NCI-H774 (cell line): ENCODE measurements around the gene ABLIM2.
"Not testable (repeated sequence)": the region's sequence is repeated elsewhere in the genome, so short reads cannot be mapped to it uniquely, and the experiment has no call there.

Source experiments
- DNase-seq: peaks from one replicate; lab custom pipeline; 2025; lab: John Stamatoyannopoulos, UW

Gene ABLIM2

DNA sequence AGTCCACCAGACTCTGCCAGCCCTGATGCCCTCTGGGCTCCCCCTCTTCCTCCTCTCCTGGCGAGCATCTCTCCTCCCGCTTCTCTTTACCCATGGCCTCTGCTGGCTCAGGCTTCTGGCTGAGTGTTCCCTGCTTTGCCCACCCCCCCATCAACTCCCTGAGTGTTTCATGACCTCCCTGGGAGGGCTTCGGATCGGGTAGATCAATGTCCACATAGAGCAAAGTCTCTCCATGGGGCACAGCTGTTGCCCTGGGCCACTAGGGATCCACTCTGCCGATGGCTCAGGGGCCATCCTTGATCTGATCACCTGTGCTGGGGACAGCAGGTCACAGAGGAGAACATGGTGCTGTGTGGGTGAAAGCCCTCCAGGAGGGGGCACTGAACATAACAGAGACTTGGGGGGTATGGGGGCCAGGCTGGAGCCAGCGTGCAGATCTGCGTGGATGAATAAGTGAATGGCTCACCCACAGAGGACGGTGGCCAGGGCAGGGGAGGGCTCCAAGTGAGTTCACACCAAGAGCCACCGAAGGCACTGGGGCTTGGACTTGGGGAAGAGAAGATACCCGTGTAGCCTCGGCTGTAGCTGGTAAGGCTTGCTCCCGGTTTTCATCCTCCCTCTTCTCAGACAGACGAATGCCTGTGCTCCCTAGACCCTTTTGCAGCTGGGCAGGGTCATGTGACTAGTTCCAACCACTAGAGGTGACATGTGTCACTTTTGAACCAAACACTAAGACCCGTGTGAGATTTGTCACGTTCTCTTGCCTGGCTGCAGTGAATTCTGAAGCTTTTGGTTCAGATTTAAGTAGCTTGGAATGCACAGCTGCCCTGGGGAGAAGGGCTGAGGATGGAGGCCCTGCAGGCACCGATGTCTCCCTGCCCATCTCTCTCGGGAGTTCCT is 195.8 kb downstream of the ABLIM2 start:
- no peak for DNase-seq

DNA sequence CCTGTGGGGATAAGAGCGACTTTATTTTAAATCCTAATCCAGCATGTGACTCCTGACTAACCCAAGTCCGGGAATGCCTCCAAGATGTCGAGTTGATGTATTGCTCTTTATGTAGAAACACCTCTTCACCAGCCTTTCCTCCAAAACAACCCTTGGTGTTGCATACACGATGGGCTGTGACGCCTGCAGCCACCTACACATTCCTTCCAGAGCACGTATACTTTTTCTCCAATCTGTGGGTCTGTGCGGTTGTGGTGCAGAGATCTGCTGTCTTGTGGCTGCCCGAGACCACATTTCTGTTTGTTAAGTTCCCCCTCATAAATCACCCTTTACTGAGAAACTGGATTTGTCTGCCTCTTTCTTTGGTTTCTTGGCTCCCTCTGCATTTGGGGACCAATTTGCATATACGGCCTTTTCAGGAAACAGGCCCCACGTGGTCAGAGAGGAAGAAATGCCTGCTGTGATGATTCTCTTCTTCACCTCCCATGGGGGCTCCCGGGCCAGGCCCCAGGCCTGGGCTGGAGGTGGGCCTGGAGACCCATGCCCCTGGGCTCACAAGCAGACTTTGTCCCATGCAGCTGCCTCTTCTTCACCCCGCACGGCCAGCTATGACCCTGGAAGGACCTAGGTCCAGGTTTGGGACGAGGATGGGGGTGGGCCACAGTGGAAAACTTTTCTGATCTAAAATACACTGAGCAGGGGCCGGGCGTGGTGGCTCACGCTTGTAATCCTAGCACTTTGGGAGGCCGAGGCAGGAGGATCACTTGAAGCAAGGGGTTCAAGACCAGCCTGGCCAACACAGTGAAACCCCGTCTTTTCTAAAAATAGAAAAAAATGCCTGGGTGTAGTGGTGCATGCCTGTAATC is 197.6 kb downstream of the ABLIM2 start:
- DNase-seq = no peak

DNA sequence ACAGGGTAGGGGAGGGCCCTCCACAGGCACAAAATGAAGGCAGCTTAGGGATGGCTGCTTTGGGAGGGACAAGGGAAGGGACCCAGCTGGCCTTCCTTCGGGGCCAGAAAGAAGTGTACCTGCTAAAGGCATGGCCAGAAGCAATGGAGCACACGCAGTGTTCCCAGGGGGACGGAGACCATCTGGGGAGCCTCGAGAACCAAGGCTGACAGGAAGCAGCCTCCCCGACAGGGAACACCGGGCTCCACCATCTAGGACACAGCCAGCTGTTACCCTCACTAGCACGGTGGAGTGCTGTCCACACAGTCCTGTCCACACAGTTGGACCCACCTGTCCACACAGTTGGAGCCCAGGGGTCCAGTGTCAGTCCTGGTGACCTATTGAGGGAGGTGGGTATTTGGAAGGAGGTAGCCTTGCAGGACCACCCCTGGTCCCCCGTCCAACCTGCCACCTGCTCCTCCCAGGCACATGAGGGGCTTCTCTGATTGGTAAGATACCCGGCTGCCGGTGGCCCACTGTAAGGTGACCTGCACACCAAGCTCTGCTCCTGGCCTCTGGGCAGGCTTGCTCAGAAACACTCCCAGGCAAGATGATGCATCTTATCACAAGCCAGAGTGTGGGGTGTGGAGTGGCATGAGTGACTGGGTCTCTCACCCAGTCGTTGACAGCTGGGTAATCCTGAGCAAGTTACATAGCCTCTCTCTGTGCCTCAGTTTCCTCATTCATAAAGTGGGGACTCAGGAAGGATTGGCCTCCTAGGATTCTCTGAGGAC is 198.4 kb downstream of the ABLIM2 start:
- DNase-seq = no peak

DNA sequence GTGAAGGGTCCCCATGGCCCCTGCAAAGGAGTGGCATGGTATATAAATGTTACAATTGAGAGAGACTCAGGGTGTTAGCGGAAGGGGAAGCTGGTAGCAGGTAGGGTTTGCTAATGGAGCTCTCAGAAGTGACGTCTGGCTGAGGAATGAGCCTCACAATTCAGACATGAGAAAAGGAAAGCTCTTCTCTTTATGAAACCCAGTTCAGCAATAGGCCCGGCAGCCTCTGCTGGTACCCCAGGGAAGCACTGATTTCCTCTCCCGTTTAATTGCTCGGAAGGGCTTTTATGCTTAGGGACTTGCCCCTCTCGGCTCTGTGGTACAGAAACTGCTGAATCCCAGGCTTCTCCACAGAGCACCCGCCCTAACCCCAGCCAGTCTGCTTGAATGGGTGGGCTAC is 199.5 kb downstream of the ABLIM2 start:
- no peak for DNase-seq

DNA sequence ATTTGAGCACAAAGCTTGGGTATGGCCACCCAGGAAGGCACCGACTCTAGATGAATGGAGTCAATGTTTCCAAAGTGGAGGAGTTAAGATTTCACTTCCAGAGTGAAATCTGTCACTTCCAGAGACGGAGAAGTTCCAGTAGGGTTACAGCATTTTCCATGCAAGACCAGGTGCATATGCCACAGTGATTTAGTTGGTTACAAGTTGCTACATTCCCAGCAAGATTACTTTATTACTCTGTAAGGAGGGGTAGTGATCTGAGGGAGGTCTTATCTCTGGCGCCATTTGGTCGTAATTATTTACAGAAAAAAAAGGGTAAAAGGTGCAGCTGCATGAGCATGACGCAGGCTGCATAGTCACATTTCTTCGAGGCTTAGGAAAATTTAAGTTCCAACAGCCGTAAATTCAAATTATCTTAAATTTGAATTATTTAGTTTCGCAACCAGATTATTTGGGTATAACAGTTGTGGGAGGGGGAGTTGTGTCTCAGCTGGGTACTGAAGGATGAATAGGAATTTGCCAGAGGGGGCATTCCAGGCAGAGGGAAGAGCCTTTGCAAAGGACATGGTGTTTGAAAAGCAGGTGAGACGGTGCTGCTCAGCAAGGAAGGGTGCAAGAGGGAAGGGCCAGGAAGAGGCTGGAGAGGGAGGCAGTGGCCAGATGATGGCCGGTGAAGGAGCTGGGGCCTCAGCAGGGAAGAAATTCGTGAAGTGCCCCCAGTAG is 201.5 kb downstream of the ABLIM2 start:
- no peak for DNase-seq

DNA sequence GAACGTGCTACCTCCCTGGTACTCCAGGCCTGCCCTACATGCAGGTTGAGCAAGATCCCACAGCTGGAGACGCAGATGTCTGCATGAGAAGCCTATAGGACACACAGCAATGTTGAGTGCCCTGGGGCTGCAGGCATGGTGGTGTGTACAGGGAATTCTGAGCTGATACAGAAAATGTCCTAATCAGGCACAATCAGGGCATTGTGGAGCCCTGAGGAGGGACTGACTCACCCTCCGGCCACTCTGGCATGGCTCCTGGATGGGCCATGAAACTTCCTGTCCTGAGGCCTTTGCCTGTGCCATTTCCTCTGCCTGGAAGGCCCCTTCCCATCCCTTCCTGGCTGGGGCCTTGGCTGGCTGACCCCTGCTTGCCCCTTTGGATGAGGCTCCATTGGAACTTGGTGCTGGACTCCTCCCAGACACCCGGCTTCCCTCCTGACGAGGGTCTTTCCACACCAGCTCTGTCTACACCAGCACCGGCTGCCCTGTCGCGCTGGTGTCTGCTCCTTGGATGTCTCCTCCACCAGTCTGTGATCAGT is 202.3 kb downstream of the ABLIM2 start:
- DNase-seq = no peak

DNA sequence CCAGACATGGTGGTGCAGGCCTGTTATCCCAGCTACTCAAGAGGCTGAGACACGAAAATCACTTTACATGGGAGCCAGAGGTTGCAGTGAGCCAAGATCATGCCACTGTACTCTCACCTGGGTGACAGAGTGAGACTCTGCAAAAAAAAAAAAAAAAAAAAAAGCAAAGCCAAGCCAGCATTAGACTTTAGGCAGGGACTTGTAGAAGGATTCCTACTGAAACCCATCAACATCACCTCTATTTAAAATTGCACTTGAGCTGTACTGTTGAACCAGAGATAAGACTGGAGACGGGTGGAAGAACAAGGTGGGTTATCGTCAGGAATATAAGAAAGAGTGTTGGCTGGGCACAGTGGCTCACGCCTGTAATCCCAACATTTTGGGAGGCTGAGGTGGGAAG is 203.2 kb downstream of the ABLIM2 start:
- DNase-seq = no peak

DNA sequence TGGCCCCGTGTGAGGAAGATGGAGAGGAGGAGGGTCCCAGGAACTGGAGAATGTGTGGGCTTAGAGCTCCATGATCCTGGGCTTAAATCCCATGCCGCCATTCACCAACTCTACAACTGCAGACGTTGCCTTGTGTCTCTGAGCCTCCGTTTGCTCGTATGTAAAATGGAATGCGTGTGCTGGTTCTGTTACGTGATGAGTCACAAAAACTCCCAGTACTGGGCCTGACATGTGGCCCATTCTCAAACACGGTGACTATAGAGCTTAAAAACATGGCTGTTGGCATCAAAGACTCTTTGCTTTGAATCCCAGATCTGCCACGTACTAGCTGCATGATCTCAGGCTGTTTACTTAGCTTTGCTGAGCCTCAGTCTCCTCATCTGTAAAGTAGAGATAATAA is 206.0 kb downstream of the ABLIM2 start:
- no peak for DNase-seq

DNA sequence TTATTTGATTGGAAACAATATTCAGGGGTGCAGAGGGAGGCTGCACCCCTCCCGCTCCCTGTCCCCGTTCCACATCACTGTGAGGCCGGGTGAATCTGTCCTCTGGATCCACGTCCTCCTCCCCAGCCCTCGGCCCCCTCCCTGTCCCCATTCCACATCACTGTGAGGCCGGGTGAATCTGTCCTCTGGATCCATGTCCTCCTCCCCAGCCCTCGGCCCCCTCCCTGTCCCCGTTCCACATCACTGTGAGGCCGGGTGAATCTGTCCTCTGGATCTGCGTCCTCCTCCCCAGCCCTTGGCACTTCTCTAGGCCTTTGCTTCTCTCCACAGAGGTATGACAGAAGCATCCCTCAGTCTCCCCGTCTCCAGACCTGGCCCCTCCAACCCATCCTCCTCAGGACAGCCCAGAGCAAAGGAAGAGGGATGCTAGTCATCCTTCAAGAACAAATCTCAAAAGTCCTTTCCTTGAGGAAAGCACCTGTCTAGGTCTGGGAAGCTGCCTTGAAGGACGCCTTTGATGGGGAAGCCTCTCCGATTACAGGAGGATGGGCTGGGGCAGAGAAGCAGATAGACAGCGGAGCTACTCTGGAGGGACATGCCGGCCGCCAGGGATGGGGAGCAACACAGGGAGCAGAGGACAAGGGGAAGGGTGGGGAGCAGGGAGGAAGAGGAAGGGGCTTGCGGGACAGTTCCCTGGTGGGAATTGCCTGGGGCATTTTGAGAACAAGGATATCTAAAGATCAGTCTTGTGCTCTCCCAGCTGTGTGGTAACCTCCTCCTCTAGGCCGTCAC is 208.1 kb downstream of the ABLIM2 start:
- DNase-seq = no peak

DNA sequence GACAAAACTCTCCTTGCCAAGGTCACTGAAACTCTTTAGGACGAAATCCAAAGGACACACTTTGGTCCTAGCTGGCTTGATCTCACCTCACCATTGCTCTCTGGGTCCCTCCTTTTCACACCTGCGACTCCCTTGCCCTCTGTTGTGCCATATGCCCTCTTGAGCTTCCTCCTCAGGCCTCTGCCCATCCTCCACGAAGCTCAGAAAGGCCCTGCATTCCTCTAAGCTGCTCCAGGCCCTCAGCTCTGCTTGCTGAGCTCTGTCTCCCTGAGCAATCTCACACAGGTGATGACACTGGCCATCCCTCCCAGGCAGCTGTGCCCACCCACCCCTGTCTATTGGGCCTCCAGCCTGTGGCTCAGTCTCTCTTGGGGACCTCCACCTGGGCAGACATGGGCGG is 208.9 kb downstream of the ABLIM2 start:
- no peak for DNase-seq

DNA sequence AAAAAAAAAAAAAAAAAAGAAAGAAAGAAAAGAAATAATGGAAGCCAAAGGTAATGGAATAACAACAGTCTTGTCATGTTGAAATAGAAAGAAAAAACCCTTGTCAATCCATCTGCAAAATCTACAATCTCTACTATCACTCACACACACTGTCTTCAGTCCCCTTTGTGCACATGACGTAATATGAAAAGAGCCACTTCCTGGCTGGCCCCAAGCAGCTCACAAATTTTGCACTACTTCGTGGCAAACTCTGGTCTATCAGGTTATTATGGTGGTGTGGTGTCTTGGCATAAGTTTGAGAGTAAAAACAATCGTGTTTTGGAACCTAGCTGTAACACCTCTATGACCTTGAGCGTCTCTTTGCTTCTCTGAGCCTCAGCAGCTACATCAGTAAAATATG is 210.7 kb downstream of the ABLIM2 start:
- no peak for DNase-seq

DNA sequence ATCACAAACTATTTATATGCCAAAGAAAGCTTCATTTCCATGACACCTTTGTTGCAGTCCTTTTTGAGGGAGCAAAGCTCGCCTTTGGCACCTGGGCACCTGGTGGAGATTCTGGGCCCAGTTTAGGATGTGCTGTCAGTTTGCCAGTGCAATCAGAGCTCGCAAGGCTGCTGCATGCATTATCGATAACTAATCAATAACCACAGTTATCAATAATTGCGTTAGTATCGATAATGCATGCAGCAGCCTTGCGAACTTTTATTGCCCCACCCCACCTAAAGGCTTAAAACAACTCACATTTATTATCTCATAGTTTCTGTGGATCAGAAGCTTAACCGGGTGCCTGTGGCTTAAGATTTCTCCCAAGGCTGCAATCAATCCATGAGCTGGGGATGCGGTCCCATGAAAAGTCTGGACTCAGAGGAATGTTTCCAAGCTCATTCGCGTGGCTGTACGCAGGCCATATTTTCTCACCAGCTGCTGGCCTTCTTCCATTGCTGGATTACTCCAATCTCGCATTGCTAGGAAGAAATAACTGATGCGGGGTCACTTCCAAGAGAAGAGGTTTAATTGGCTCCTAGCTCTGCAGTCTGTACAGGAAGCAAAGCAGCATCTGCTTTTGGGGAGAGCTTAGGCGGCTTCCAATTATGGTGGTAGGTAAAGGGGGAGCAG is 212.8 kb downstream of the ABLIM2 start:
- no peak for DNase-seq

DNA sequence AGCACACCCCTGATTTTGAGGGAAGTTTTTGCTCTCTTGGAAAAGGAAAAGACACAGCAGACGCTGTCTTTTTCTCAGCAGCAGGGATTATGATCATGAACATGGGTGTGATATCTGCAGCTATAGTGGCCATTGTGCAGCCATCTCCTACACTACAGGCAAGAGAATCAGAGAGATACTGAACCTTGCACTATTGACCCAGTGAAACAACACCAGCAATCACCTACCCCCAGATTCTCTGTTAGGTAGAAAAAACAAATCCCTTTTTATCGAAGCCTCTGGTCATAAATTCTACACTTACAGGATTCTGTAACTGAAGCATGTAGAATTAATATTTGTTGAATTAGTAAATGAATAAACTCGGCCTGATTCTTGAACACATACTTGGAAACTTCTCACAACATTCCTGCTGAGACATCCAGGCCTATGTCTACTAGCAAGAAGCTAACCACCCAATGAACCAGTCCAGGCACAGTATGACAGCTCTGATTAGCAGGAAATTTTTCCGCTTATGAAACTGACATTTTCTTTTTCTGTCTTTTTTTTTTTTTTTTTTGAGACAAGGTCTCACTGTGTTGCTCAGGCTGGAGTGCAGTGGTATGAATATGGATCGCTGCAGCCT is 213.9 kb downstream of the ABLIM2 start:
- DNase-seq = no peak

DNA sequence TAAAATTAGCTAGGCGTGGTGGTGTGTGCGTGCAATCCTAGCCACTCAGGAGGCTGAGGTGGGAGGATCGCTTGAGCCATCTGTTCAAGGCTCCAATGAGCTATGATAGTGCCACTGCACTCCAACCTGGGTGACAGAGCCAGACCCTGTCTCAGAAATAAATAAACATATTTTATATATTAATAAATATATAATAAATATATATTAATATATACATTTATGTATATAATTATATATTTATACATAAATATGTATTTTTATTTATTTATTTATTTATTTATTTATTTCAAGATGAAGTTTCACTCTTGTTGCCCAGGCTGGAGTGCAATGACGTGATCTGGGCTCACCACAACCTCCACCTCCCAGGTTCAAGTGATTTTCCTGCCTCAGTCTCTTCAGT is 214.9 kb downstream of the ABLIM2 start:
- not testable (repeated sequence) for DNase-seq

DNA sequence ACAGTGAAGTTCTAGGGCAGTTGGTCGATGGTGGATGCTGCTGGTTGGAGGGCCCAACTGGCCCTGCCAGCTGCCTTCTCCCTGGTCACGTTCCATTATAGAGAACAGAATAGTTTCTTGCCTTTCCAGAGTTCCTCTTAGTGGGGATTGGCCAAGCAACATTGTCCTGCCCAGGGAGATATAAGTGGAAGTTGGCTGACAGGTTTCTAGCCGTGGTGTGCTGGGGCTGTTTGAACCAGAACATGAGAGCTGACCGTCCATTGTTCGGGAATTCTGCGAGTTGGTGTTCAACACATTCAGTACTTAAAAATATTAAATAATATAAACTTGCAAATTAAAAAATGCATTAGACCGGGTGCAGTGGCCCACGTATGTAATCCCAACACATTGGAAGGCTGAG is 215.4 kb downstream of the ABLIM2 start:
- DNase-seq = no peak

DNA sequence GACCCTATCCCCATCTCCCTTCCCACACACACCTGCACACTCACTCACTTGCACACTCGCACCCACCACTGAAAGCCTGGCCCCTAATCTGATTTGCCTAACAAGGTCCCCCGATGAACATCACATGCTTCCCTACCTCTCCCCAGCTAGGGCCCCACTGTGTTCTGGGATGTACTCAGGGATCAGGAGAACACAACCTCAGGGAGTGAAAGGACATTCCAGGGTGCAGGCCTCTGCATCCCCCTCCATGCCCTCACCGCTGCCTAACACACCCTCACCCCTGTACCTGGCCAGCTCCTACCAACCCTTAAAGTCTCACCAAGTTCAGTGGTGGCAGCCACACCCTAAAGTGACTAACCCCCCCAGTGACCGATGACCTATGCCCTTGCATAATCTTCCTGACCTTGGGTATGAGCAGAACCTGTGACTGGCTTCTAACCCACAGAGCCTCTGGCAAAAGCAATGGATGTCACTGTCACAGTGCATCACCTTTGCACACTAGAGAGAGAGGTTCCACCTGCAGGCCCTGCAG is 216.6 kb downstream of the ABLIM2 start:
- no peak for DNase-seq

DNA sequence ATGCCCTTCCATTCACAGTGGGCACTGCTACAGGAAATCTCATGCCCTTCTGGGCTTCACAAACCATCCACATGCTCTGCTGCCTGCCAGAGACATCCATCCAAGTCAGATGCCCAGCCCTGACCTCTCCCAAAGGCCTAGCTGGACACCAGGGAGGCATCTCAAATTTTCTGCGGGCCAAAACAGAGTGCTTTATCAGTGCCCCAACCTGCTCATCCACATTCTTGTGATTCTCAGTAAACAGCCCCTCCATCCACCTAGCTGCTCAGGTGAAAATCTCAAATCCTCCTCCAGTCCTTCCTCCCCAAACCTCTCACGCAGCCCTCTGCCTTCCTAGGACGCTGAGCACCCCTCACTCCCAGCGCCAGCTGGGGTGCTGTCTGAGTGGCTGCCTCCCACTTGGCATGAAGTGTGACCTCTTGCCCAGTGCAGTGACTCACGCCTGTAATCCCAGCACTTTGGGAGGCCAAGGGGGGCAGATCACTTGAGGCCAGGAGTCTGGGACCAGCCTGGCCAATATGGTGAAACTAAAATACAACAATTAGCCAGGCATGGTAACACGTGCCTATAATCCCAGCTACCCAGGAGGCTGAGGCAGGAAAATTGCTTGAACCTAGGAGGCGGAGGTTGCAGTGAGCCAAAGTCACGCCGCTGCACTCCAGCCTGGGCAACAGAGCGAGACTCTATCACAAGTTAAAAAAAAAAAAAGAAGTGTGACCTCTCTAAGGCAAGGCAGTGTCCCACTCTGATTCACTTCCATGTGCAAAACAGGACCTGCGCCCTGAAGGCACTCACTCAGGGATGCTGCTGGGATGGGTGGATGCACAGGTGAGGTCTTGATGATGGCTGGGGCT is 217.3 kb downstream of the ABLIM2 start:
- no peak for DNase-seq

DNA sequence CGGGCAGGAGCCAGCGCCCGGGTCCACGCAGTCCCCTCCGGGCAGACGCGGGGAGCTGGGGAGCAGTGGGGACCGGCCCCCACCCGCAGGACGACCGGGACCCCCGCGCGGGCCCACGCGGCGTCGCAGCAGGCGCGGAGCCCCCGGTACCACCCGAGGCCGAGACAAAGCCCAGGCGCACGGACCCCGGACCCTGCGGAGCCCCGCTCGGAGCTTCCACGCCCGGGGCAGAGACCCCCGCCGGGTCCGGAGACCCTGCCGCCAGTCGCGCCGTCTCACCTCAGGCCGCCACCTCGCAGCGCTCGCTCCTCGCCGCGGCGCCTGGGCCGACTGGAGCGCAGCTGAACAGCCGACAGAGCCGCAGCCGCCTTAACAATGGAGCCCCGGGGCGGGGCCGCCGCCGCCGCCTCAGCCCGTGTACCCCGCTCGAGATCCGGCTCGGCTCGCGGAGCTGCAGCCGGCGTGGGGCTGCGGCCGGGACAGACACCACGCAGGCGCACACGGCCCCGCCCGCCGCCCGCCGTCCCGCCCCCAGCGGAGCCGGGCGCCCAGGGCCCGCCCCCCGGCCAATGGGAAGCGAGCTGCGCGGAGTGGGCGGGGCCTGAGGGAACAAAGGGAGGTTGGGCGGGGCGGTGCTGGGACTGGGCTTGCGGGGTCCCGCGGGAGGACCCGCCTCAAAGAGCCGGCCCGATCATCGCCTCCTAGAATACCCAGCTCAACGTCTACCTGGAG is 219.1 kb downstream of the ABLIM2 start, which contains the start of gene AFAP1:
Gene AFAP1, minus strand, starts transcription at position 485 of the 732 bp plus-strand sequence. CDS start 67,783 bp downstream, outside the sequence.
- DNase-seq = peak; percentile 83
